Measurements from ENCODE around the gene VPS51. TPM values are rescaled to one million over a fixed set of nuclear protein-coding genes. Genes with fewer than 3 reads are reported as not detected.

VPS51 gene
- total and polyA plus RNA-seq, 2 of the 13 experiments (the other 11 are each of a cell fraction or from before 2014, with no cell fraction given): 76.3 to 90.6 TPM

DNA sequence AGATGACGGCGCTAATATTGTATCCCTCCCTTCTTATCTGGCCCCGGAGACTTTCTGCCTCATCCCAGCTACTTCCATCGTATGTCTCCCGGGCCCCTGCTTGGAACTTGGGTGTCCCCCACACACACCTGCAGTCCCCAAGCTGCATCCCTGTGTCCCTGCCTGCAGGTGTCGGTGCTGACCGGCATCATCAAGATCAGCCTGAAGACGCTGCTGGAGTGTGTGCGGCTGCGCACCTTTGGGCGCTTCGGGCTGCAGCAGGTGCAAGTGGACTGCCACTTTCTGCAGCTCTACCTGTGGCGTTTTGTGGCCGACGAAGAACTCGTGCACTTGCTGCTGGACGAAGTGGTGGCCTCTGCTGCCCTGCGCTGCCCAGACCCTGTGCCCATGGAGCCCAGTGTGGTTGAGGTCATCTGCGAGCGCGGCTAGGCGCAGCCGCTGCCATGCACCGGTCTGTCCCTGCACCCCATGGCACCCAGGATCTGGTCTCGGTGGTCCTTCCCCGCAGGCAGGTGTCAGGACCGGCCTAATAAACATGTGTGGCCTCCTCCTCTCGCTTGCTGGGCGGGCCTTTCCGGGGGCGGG, 15.2 kb downstream of the VPS51 start (continued):
- TF ChIP-seq, protein P1, sequence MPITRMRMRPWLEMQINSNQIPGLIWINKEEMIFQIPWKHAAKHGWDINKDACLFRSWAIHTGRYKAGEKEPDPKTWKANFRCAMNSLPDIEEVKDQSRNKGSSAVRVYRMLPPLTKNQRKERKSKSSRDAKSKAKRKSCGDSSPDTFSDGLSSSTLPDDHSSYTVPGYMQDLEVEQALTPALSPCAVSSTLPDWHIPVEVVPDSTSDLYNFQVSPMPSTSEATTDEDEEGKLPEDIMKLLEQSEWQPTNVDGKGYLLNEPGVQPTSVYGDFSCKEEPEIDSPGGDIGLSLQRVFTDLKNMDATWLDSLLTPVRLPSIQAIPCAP (CRISPR knock-in tag; IDR thresholded peaks at IDR 0.05; ENCODE audit: low read depth): 0 out of 2 replicates have a peak, but pooled peaks have one; percentile 44
- no peak for TF ChIP-seq NFE2L1 (CRISPR knock-in tag; IDR thresholded peaks at IDR 0.05; ENCODE audit: borderline replicate concordance)
- peak; percentile 24; the same call in 1 of the 2 replicates for TF ChIP-seq JUN (CRISPR knock-in tag; IDR thresholded peaks at IDR 0.05)
- 0 out of 2 replicates have a peak, but pooled peaks have one; percentile 3 for TF ChIP-seq ZNF674 (CRISPR knock-in tag; IDR thresholded peaks at IDR 0.05; ENCODE audit: low read depth)
- TF ChIP-seq ZNF260 (CRISPR knock-in tag; IDR thresholded peaks at IDR 0.05; ENCODE audit: borderline replicate concordance, low read depth): 0 out of 2 replicates have a peak, but pooled peaks have one; percentile 37
- TF ChIP-seq, protein P2, sequence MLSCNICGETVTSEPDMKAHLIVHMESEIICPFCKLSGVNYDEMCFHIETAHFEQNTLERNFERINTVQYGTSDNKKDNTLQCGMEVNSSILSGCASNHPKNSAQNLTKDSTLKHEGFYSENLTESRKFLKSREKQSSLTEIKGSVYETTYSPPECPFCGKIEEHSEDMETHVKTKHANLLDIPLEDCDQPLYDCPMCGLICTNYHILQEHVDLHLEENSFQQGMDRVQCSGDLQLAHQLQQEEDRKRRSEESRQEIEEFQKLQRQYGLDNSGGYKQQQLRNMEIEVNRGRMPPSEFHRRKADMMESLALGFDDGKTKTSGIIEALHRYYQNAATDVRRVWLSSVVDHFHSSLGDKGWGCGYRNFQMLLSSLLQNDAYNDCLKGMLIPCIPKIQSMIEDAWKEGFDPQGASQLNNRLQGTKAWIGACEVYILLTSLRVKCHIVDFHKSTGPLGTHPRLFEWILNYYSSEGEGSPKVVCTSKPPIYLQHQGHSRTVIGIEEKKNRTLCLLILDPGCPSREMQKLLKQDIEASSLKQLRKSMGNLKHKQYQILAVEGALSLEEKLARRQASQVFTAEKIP (CRISPR knock-in tag; IDR thresholded peaks at IDR 0.05; ENCODE audit: borderline replicate concordance): no peak
- no peak for TF ChIP-seq ZNF660 (CRISPR knock-in tag; IDR thresholded peaks at IDR 0.05; ENCODE audit: borderline replicate concordance, low read depth)
- no peak for TF ChIP-seq ZFP82 (CRISPR knock-in tag; IDR thresholded peaks at IDR 0.05; ENCODE audit: borderline replicate concordance)
- no peak for TF ChIP-seq ZNF333 (CRISPR knock-in tag; IDR thresholded peaks at IDR 0.05; ENCODE audit: borderline replicate concordance)
- TF ChIP-seq REPIN1 (CRISPR knock-in tag; IDR thresholded peaks at IDR 0.05; ENCODE audit: borderline replicate concordance, low read depth): no peak; the same call in 1 of the 2 replicates
- no peak for TF ChIP-seq GTF3A (CRISPR knock-in tag; conservative IDR thresholded peaks at IDR 0.05)
- TF ChIP-seq ZNF563 (CRISPR knock-in tag; IDR thresholded peaks at IDR 0.05): 0 out of 2 replicates have a peak, but pooled peaks have one; percentile 16
- TF ChIP-seq, protein P3, sequence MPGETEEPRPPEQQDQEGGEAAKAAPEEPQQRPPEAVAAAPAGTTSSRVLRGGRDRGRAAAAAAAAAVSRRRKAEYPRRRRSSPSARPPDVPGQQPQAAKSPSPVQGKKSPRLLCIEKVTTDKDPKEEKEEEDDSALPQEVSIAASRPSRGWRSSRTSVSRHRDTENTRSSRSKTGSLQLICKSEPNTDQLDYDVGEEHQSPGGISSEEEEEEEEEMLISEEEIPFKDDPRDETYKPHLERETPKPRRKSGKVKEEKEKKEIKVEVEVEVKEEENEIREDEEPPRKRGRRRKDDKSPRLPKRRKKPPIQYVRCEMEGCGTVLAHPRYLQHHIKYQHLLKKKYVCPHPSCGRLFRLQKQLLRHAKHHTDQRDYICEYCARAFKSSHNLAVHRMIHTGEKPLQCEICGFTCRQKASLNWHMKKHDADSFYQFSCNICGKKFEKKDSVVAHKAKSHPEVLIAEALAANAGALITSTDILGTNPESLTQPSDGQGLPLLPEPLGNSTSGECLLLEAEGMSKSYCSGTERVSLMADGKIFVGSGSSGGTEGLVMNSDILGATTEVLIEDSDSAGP (CRISPR knock-in tag; IDR thresholded peaks at IDR 0.05; ENCODE audit: borderline replicate concordance): peak; percentile 27; the same call in 1 of the 2 replicates
- TF ChIP-seq PHB2 (IDR thresholded peaks at IDR 0.05; ENCODE audit: partially characterized antibody): no peak
- TF ChIP-seq ZKSCAN1 (IDR thresholded peaks at IDR 0.05; ENCODE audit: low read length): no peak
- no peak for TF ChIP-seq CBX1 (IDR thresholded peaks at IDR 0.05; ENCODE audit: low read depth)
- 0 out of 2 replicates have a peak, but pooled peaks have one; percentile 17 for TF ChIP-seq ZNF761 (CRISPR knock-in tag; conservative IDR thresholded peaks at IDR 0.05)
- 0 out of 2 replicates have a peak, but pooled peaks have one; percentile 53 for TF ChIP-seq FOXK1 (CRISPR knock-in tag; IDR thresholded peaks at IDR 0.05; ENCODE audit: borderline replicate concordance, low read depth)
- TF ChIP-seq FOXK2 (IDR thresholded peaks at IDR 0.05): peak; percentile 12; the same call in 1 of the 2 replicates
- no peak for TF ChIP-seq ZNF652 (CRISPR knock-in tag; IDR thresholded peaks at IDR 0.05; ENCODE audit: borderline replicate concordance, low read depth)
- TF ChIP-seq RAD51 (IDR thresholded peaks at IDR 0.05; ENCODE audit: borderline replicate concordance): no peak
